GM19099 (cell line): Measurements from ENCODE around the gene KLHL11.

Experiments
- POLR2A ChIP-seq: IDR thresholded peaks from 3 replicates; pipeline ENCODE4 v1.6.1; 2011; ENCODE audit warnings: low read depth; ENCODE audit not compliant: insufficient read length; ENCODE audit errors: extremely low read depth

Gene KLHL11

GRCh38 chr17:41896726-41897125, 31.5 kb upstream of the KLHL11 start:
- TF ChIP-seq POLR2A, result no peak

GRCh38 chr17:41895617-41896016, 30.4 kb upstream of the KLHL11 start:
- TF ChIP-seq POLR2A, result no peak

GRCh38 chr17:41894791-41895331, 29.6 kb upstream of the KLHL11 start:
- TF ChIP-seq POLR2A, result no peak

GRCh38 chr17:41893384-41893783, 28.2 kb upstream of the KLHL11 start:
- TF ChIP-seq POLR2A, result no peak

- no peak for TF ChIP-seq POLR2A
These were observed 26.8 kb upstream of the KLHL11 start for GRCh38 chr17:41892021-41892376.

GRCh38 chr17:41891135-41892020, 26.2 kb upstream of the KLHL11 start:
- TF ChIP-seq POLR2A, result no peak

- no peak for TF ChIP-seq POLR2A
These were observed 23.2 kb upstream of the KLHL11 start for GRCh38 chr17:41888332-41888965.

- TF ChIP-seq POLR2A, result no peak
These were observed 20.5 kb upstream of the KLHL11 start for GRCh38 chr17:41885733-41886132.

- TF ChIP-seq POLR2A, result no peak
These were observed 17.5 kb upstream of the KLHL11 start for GRCh38 chr17:41882756-41883155.

GRCh38 chr17:41880130-41880529, 14.9 kb upstream of the KLHL11 start:
- no peak for TF ChIP-seq POLR2A

- no peak for TF ChIP-seq POLR2A
These were observed 8.5 kb upstream of the KLHL11 start for GRCh38 chr17:41873559-41874292.

- no peak for TF ChIP-seq POLR2A
These were observed 6.6 kb upstream of the KLHL11 start for GRCh38 chr17:41871789-41872188.

- no peak for TF ChIP-seq POLR2A
These were observed 5.4 kb upstream of the KLHL11 start for GRCh38 chr17:41870627-41871026.

- TF ChIP-seq POLR2A, result no peak
These were observed 4.9 kb upstream of the KLHL11 start for GRCh38 chr17:41870097-41870496.

GRCh38 chr17:41869426-41869825, 4.2 kb upstream of the KLHL11 start:
- no peak for TF ChIP-seq POLR2A
